CD4-positive, alpha-beta T cell treated with Interleukin-10 for 1 hour (primary cell): ENCODE results near the gene LUZP2.

Experiments used
- DNase-seq: peaks from one replicate; pipeline ENCODE4 v3.0.0-alpha.2; 2020

The LUZP2 gene

GRCh38 chr11:24496736-24497725 is at the start of gene LUZP2:
LUZP2 (plus strand) TSS chr11:24497053.
- no peak for DNase-seq

- DNase-seq, result no peak
Measured at GRCh38 chr11:24453129-24453718, 43.6 kb upstream of the LUZP2 start.

- no peak for DNase-seq
Measured at GRCh38 chr11:24457985-24458384, 38.9 kb upstream of the LUZP2 start.

DNA sequence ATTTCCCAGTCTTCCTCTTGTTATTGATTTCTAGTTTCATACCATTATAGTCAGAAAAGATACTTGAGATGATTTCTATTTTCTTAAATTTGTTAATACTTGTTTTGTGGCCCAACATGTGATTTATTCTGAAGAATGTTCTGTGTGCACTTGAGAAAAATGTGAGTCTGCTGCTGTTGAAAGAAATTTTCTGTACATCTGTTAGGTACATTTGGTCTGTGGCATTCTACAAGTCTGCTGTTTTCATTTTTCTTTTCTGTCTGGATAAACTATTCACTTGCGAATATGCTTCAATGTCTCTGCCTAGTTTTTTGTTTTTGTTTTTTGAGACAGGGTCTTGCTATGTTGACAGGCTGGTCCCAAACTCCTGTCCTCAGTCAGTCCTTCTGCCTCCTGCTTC is 26.4 kb upstream of the LUZP2 start:
- no peak for DNase-seq

GRCh38 chr11:24471084-24471483 is 25.8 kb upstream of the LUZP2 start:
- DNase-seq, result no peak

- no peak for DNase-seq
Measured at GRCh38 chr11:24478718-24479117, 18.1 kb upstream of the LUZP2 start.

- no peak for DNase-seq
Measured at GRCh38 chr11:24489477-24489876, 7.4 kb upstream of the LUZP2 start.

DNA sequence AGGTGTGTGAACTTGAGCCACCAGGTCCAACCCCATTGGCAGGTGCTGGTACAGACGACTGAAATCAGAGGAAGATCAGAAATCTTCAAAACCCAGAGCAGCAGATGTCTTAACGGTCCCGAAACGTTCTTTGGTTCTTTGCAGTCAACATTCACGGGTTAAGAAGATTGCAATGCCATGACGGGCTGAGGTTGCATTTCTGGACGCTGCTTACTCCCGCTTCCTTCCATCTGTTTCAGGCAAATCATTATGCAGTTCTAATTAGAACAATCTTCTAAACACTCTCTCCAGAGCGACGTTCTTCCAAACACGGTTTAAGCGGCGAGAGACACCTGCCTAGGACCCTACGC is 492 bp upstream of the LUZP2 start:
- DNase-seq, result no peak

DNA sequence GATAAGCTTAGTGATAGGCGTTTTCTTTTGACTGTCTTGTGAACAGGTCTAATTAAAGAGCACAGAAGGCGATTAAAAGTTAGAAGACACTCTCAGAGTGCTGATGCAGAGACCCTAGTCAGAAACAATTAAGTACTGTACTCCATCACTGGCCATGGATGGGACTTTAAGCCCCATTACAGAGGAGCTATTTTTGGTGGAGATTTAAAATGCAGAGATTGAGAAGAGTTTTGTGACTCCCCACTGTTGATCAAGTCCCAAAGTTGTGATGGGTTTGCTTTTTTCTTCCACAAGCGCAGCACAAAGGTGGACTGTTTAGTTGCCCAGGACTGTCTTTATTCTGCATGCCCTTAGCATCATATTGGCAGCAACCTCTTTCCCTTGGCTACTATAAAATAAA is 978 bp downstream of the LUZP2 start:
- no peak for DNase-seq

DNA sequence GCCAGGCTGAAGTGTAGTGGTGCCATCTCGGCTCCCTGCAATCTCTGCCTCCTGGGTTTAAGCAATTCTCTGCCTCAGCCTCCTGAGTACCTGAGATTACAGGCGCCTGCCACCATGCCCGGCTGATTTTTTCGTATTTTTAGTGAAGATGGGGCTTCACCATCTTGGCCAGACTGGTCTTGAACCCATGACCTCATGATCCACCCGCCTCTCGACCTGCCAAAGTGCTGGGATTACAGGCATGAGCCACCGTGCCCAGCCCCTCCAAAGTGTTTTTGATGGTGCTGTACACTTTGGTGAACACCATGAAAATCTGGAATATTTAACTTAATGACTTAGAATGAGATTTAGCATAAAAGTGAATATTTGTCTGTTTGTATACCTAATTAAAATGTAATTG is 5.6 kb downstream of the LUZP2 start:
- DNase-seq, result no peak

GRCh38 chr11:24509114-24509513 is 12.3 kb downstream of the LUZP2 start:
- DNase-seq, result no peak

DNA sequence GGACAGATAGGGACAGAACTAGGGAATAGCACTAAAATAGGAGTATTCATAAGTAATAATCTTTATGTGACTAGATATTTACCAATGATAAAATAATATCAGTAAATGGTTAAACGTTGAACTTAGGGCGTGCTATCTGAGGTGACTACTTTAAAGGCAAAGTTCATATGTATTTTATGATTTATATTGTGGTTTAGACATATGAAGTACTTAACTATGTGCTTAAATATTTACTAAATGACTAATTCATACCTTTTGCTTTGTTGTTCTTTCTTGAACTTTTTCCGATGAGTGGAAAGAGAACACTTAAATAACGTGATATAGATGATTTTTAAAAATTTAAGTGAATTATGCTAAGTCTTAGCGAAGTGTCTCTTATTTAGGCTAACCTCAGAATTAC is 14.7 kb downstream of the LUZP2 start:
- no peak for DNase-seq

GRCh38 chr11:24513479-24514218 is 16.8 kb downstream of the LUZP2 start:
- no peak for DNase-seq

- DNase-seq, result no peak
Measured at GRCh38 chr11:24514219-24514594, 17.4 kb downstream of the LUZP2 start.

- DNase-seq, result no peak
Measured at GRCh38 chr11:24515632-24516031, 18.8 kb downstream of the LUZP2 start.

- no peak for DNase-seq
Measured at GRCh38 chr11:24516638-24517037, 19.8 kb downstream of the LUZP2 start.

GRCh38 chr11:24521601-24522000 is 24.7 kb downstream of the LUZP2 start:
- DNase-seq, result no peak

DNA sequence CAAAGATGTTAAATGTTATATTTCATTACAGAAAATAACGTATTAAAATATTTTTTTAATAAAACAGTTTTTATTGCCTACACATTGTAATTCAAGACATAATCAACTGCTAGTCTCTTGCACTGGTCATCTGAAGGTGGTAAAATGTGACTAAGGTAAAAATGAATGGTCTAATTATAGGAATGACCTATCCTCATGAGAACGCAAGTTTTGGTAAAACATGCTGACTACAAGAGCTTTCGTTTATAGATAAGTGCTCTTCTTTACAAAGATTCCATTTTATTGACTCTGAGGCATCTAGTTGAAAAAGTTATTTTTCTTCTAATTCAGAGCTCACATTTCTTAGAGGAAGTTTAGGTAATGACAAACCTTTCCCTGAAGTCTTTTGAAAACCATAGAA is 27.3 kb downstream of the LUZP2 start:
- DNase-seq, result no peak

GRCh38 chr11:24531528-24531927 is 34.7 kb downstream of the LUZP2 start:
- no peak for DNase-seq

DNA sequence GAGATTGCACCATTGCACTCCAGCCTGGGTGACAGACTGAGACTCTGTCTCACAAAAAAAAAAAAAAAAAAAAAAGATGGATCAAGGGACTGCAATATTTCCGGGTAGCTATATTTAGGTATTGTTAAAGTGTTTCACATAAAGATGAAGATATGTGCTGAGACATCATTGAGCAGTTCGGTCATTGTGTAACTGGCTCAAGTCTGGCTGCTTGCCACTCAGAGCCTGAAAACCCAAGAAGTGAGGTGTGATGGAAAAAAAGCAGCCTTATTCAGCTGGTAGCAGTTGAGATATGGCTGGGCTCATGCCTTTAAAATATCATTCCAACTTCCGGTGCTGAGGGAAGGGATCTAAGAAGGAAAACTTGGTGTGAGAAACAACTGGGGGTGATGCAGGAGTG is 46.9 kb downstream of the LUZP2 start:
- DNase-seq, result no peak

DNA sequence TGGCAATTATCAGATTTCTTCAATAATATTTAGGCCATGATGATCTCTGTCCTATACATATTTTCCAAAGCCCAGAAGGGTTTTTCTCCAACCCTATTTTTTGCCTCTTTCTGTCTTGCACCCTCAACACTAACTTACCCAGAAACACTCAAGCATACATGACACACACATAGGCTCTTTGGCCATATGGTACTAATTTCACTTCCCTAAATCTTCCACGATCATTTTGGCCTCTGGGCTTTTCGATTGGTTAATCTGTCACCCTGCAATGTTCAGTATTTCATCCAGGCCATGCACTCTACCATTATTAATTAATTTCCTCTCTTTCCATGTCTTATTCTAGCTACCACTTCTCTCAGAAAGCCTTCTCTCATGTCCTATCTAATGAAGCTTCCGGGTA is 59.8 kb downstream of the LUZP2 start:
- no peak for DNase-seq

DNA sequence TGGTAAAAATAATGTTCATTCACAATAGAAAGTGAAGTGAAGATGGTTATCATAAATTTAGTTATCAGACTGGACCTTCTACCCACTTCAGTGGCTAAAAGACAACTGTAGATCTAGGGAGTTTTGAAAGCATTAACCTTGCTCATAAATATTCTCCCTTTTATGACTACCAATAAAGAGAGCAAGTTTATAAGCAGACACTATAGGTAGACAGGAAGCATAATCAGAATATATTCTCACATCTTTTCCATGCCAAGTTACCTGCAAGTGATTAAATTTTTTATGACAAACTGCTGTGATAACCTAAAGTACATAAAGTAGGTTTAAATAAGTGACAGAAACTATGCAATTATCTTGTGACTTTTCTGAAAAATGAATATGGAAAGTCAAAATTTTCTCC is 62.5 kb downstream of the LUZP2 start:
- DNase-seq, result no peak

- DNase-seq, result no peak
Measured at GRCh38 chr11:24560324-24560723, 63.5 kb downstream of the LUZP2 start.

DNA sequence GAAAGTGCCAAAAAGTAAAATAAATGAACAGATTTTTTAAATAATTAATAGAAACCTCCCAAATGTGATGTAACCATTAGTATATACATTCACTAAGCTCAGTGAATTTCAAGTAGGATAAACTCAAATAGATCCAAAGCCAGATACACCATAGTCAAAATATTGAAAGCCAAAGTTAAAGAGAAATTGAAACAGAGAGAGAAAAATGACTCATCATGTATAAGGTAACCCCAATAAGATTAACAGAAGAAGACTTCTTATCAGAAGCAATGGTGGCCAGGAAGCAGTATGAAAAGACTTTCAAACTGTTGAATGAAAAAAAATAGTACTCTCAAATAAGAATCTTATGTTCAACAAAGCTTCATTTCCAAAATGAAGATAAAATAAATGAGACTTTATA is 70.5 kb downstream of the LUZP2 start:
- DNase-seq, result no peak
